ENCODE measurements around the gene DNMBP. TPM values are rescaled to one million over a fixed set of nuclear protein-coding genes. Genes with fewer than 3 reads are reported as not detected.
A peak's percentile ranks its signal among the peaks of the same experiment; 100 is the strongest.

Gene DNMBP
- total and polyA plus RNA-seq, 2 experiments from 2014 or later = 12.4 to 18.5 TPM

GRCh38 chr10:100038561-100039071 lies 28.9 kb upstream of the DNMBP start:
- no peak overlapping the region for H3K27ac ChIP-seq
- H3K36me3 ChIP-seq (ENCODE audit: low read depth) = no peaks in the 10 kb centered on the region
- H3K9me3 ChIP-seq (ENCODE audit: low read depth) = no peaks in the 10 kb centered on the region
- H3K9me2 ChIP-seq (ENCODE audit: insufficient read depth) = no peaks in the 10 kb centered on the region
- peaks cover 10% of the 10 kb centered on the region for H3K4me1 ChIP-seq (ENCODE audit: insufficient read depth)
- DNase-seq = peak; percentile 11
- WGBS, 2 experiments (ENCODE audit: low coverage in 1 of 2, low lambda C conversion rate in 2 of 2, missing lambda C conversion rate in 2 of 2) = 43 to 46% methylated on average over 1 of the region's 1 CpG
- H4K20me1 ChIP-seq (ENCODE audit: insufficient read depth) = no peaks in the 10 kb centered on the region
- H3K4me3 ChIP-seq = no peak overlapping the region
- in situ Hi-C loops (cut with MboI) = no loop called here
- H3K4me2 ChIP-seq (ENCODE audit: unreplicated experiment) = no peak overlapping the region
- no peak overlapping the region for H3K9ac ChIP-seq
- no peaks in the 10 kb centered on the region for H3K79me2 ChIP-seq (ENCODE audit: insufficient read depth)
- 0 out of 2 replicates have a peak, but pooled peaks cover under 1% of the 10 kb centered on the region for H3F3A ChIP-seq (ENCODE audit: insufficient read depth)
- no peak for TF ChIP-seq EZH2 (IDR thresholded peaks at IDR 0.05; ENCODE audit: insufficient read depth, poor library complexity, severe bottlenecking)
- no peak for TF ChIP-seq EZH2phosphoT487 (IDR thresholded peaks at IDR 0.05; ENCODE audit: insufficient read depth, low read depth)
- peak overlapping the region; percentile 58; the same call in 1 of the 2 replicates for H2AFZ ChIP-seq
- H3K27me3 ChIP-seq (replicated peaks; ENCODE audit: insufficient read depth) = no peaks in the 10 kb centered on the region

- no peak for DNase-seq
These were observed 28.1 kb upstream of the DNMBP start for GRCh38 chr10:100037758-100038315.

DNA sequence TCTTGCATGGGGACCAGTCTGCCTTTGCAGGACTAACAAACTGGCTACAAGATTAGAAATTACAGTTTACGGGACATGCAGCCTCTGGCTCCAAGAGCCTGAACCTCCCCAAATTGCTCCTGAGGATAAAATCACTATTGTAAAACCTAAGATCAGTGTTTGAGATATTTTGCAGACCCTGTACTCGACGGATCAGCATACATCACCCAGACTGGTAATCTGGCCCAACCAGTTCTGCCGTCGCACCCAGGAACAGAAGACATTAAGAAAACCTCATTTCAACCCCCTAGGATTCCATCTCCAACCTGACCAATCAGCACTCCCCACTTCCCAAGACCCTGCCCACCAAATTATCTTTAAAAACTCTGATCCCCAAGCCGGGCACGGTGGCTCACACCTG lies 27.1 kb upstream of the DNMBP start:
- Histone ChIP-seq H3K27ac (no peak overlapping the region), H3K9me3 (ENCODE audit: low read depth) (no peaks in the 10 kb centered on the region), H3F3A (ENCODE audit: insufficient read depth) (no peaks in the 10 kb centered on the region), H3K4me3 (no peak overlapping the region), H3K36me3 (ENCODE audit: low read depth) (no peaks in the 10 kb centered on the region), H3K9ac (no peak overlapping the region), H3K27me3 (replicated peaks; ENCODE audit: insufficient read depth) (no peaks in the 10 kb centered on the region), H2AFZ (no peak overlapping the region), H3K4me1 (ENCODE audit: insufficient read depth) (0 out of 2 replicates have a peak, but pooled peaks cover 4% of the 10 kb centered on the region), H4K20me1 (ENCODE audit: insufficient read depth) (no peaks in the 10 kb centered on the region), H3K9me2 (ENCODE audit: insufficient read depth) (no peaks in the 10 kb centered on the region), H3K4me2 (ENCODE audit: unreplicated experiment) (no peak overlapping the region), H3K79me2 (ENCODE audit: insufficient read depth) (no peaks in the 10 kb centered on the region)
- TF ChIP-seq EZH2 (IDR thresholded peaks at IDR 0.05; ENCODE audit: insufficient read depth, poor library complexity, severe bottlenecking) (no peak), EZH2phosphoT487 (IDR thresholded peaks at IDR 0.05; ENCODE audit: insufficient read depth, low read depth) (no peak)
- no peak for DNase-seq
- in situ Hi-C loops (cut with MboI) = no loop called here
- WGBS, 2 experiments (ENCODE audit: low coverage in 1 of 2, low lambda C conversion rate in 2 of 2, missing lambda C conversion rate in 2 of 2) = 90 to 96% methylated on average over 7 of the region's 7 CpGs

More at GRCh38 chr10:100037758-100038315, 28.1 kb upstream of the DNMBP start:
- no peaks in the 10 kb centered on the region for H3K36me3 ChIP-seq (ENCODE audit: low read depth)
- H3K9me3 ChIP-seq (ENCODE audit: low read depth) = no peaks in the 10 kb centered on the region
- H3K9ac ChIP-seq = no peak overlapping the region
- no peaks in the 10 kb centered on the region for H3K27me3 ChIP-seq (replicated peaks; ENCODE audit: insufficient read depth)
- no peak overlapping the region for H2AFZ ChIP-seq
- no peak overlapping the region for H3K4me2 ChIP-seq (ENCODE audit: unreplicated experiment)
- no peaks in the 10 kb centered on the region for H3K9me2 ChIP-seq (ENCODE audit: insufficient read depth)
- H3K79me2 ChIP-seq (ENCODE audit: insufficient read depth) = no peaks in the 10 kb centered on the region
- WGBS, 2 experiments (ENCODE audit: low coverage in 1 of 2, low lambda C conversion rate in 2 of 2, missing lambda C conversion rate in 2 of 2) = 84 to 88% methylated on average over 5 of the region's 5 CpGs
- in situ Hi-C loops (cut with MboI) = no loop called here
- no peak for TF ChIP-seq EZH2 (IDR thresholded peaks at IDR 0.05; ENCODE audit: insufficient read depth, poor library complexity, severe bottlenecking)
- H4K20me1 ChIP-seq (ENCODE audit: insufficient read depth) = no peaks in the 10 kb centered on the region
- no peaks in the 10 kb centered on the region for H3F3A ChIP-seq (ENCODE audit: insufficient read depth)
- no peak overlapping the region for H3K4me3 ChIP-seq
- H3K27ac ChIP-seq = no peak overlapping the region
- 0 out of 2 replicates have a peak, but pooled peaks cover 4% of the 10 kb centered on the region for H3K4me1 ChIP-seq (ENCODE audit: insufficient read depth)

DNA sequence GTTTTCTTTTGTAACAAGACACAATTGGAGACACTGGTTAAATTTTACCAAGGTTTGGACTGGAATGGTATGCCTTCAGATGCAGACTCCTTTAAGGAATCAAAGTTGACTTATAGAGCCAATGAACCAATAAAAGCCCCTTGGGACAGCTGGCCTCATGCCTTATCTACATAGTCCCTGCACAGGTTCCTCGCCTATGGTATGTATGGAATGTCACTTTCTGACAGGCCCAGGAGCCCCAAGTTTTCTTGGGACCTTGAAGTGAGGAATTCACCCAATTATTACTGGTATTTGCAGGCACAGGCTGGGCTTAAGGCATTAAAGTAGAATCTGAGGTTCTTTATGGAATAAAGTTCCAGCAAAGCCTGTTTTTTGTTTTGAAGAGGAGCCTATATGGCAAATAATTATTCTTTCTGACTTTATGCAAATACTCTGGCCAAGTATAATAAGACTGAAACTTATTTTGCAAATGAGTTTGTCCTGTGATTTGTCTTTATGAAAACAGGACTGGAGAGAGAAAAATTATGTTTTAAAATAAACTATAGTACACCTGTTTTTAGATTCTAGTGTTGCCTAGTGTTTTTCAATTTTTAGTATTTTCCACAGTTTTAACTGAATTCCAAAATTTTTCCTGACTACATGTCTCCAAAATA lies 24.1 kb upstream of the DNMBP start:
- H3K4me1 ChIP-seq (ENCODE audit: insufficient read depth) = 0 out of 2 replicates have a peak, but pooled peaks cover 4% of the 10 kb centered on the region
- H3F3A ChIP-seq (ENCODE audit: insufficient read depth) = no peaks in the 10 kb centered on the region
- no peaks in the 10 kb centered on the region for H3K9me2 ChIP-seq (ENCODE audit: insufficient read depth)
- no peaks in the 10 kb centered on the region for H3K79me2 ChIP-seq (ENCODE audit: insufficient read depth)
- no peak for DNase-seq
- H3K4me2 ChIP-seq (ENCODE audit: unreplicated experiment) = no peak overlapping the region
- H3K4me3 ChIP-seq = no peak overlapping the region
- no peaks in the 10 kb centered on the region for H3K36me3 ChIP-seq (ENCODE audit: low read depth)
- TF ChIP-seq EZH2 (IDR thresholded peaks at IDR 0.05; ENCODE audit: insufficient read depth, poor library complexity, severe bottlenecking) = no peak
- no peak for TF ChIP-seq EZH2phosphoT487 (IDR thresholded peaks at IDR 0.05; ENCODE audit: insufficient read depth, low read depth)
- H4K20me1 ChIP-seq (ENCODE audit: insufficient read depth) = no peaks in the 10 kb centered on the region
- no peaks in the 10 kb centered on the region for H3K9me3 ChIP-seq (ENCODE audit: low read depth)
- H3K9ac ChIP-seq = no peak overlapping the region
- no peaks in the 10 kb centered on the region for H3K27me3 ChIP-seq (replicated peaks; ENCODE audit: insufficient read depth)
- H3K27ac ChIP-seq = no peak overlapping the region
- in situ Hi-C loops (cut with MboI) = no loop called here
- no peak overlapping the region for H2AFZ ChIP-seq
- WGBS, 2 experiments (ENCODE audit: low coverage in 1 of 2, low lambda C conversion rate in 2 of 2, missing lambda C conversion rate in 2 of 2) = 63 to 74% methylated on average over 1 of the region's 1 CpG
